GM21526 (cell line): ENCODE measurements around the gene SCAF11.

Source experiments
- ATAC-seq: cut with Tn5 transposase; IDR thresholded peaks from one replicate; pipeline ENCODE4 v1.9.1; 2021; ENCODE audit warnings: moderate library complexity; ENCODE audit not compliant: unreplicated experiment, low FRiP score

The SCAF11 gene

DNA sequence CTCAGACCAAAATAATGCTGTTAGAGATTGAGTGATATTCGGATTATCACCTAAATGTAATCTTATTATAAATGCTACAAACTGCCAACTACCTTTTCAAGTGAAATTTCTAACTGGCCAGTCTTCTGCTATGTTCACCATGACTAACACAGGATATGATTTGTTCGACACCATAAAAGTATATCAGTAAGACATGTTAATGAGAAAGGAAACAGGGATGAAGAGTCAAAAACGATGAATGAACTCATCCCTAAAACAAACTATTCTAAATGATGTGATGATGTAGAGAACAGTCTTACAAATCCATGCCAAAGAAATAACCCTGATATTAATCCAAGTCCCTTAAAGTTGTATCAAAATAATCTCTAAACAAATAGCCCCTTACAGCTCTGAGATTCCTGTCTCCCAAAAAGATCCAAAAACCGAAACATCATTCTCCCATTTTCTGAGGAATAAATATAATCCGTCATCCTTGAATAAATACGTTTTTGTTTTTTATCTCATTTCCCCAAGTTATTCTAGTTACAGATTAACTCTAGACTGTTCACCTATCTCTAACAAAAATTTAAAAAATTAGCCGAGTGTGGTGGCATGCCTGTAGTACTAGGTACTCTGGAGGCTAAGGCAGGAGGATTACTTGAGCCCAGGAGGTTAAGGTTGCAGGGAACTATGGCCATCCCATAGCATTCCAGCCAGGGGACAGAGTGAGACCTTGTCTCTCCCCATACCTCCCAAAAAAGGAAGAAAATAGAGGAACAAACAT is 9.1 kb downstream of the SCAF11 start:
- ATAC-seq = no peak

DNA sequence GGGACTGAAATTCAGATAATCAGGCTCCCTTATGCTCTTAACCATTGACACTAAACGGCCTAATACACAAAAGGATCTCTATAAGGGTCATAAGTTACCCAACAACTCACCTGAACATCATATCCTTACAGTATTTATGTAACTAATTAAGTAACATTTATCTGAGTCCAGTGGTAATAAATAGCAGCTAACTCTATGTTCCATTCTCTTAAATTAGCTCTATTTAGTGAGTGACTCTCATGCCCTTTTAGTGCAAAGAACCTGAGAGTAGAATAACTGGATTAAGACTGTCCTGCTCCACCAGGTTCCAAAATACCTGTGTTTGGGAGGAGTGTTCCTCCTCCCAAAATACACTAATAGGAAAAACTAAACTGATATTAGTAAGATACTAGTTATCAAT is 9.8 kb downstream of the SCAF11 start:
- no peak for ATAC-seq

DNA sequence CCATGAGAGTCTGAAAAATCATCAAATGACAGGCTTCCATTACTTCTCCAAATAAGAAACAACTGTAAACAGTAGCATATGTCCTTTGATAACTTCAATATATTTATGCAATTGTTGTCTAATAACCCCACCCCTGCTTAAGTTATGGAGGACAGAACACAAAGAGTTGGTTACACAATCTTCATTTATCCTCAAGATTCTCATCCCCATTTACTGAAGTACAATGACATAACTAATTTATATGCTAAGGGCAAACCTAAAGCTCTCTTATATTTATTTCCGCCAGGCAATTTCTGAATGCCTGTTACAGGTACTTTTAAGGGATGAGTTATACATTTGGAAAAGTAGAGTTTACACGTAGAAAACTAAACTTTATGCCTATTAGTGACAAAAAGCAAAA is 12.3 kb downstream of the SCAF11 start:
- no peak for ATAC-seq

DNA sequence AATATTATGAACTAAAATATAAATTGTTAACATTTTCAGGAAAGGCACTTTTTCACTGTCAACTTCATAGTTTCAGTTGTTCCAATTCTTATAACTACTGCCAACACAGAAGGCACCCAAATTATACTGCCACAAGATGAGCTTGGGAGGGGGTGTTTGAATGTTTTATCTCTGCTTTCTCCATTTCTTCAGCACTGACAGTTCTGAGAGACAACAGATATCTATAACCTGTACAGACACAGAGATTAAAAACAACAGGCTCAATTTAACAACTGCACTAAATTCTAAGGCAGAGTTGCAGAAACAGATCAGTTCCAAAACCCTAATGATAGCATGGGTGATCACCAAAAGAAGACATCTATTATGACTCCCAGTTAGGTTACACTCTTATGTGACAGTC is 12.8 kb downstream of the SCAF11 start:
- ATAC-seq = no peak

DNA sequence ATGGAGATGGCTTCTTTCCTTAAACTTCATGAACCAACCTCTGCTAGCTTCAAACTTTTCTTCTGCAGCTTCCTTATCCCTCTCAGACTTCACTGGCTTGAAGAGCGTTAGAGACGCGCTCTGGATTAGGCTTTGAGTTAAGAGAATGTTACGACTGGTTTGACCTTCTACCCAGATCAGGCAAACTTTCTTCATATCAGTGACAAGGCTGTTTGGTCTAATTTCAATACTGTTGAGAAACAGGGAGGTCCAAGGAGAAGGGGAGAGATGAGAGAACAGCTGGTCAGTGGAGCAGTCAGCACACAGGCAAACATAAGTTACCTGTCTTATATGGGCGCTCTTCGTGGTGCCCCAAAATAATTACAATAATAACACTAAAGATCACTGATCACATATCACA is 14.9 kb downstream of the SCAF11 start:
- ATAC-seq = no peak

DNA sequence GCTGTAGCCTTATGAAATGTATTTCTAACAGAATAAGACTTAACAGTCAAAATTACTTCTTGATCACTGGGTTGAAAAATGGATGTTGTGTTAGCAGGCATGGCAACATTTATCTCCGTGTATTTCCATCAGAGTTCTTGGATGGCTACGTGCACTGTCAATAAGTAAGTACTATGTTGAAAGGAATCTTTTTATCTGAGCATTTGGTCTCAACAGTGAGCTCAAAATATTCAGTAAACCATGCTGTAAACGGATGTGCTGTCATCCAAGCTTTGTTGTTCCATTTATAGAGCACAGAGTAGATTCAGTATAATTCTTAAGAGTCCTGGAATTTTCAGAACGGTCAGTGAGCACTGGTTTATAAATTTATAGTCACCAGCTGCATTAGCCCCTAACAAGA is 15.5 kb downstream of the SCAF11 start:
- ATAC-seq = no peak

DNA sequence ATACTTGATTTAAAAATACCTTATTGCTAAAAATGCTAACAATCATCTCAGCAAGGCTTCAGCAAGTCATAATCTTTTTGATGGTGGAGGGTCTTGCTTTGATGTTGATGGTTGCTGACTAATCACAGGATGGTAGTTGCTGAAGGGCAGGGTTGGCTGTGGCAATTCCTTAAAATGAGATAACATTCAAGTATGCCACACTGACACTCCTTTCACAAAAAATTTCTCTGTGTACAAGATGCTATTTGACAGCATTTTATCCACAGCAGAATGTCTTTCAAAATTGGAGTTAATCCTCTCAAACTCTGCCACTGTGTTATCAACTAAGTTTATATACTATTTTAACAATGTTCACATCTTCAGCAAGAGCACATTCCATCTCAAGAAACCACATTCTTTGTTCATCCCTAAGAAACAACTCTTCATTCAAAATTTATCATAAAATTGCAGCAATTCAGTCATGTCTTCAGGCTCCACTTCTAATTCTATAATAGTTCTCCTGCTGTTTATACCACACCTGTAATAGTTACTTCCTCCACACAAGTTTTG is 16.1 kb downstream of the SCAF11 start:
- no peak for ATAC-seq

DNA sequence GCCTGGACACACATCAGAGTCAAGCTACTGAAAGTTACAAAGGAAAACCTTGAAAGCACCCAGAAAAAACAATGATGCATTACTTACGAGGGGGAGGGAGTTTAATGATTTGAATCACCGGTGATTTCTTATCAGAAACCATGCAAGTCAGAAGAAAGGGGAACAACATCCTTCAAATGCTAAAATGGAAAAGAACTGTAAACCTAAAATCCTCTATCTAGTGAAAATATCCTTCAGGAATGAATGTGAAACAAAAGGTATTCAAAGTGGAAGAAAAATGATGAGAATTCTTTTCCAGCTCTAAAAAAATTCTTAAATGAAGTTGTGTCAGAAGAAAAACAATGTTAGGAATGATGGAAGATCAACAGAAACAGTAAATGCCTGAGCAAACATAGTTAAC is 16.8 kb downstream of the SCAF11 start:
- ATAC-seq = no peak

DNA sequence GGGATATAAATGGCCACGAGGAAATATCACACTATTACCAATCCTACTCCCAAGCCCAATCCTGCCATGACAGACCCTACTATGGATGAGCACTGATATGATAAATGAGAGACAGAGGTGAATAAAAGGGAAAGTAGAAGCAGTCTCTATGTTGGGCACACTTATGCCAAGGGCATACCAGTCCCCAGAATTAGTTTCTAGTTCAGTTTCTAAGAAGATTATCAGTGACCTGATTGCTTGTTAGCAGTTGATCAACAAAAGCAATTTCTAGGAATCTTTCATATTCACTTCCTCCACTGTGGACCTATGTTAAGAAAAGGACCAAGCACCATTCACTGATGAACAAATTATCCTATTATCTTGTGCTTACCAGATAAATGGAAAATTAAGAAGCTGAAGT is 20.0 kb downstream of the SCAF11 start:
- ATAC-seq = no peak

DNA sequence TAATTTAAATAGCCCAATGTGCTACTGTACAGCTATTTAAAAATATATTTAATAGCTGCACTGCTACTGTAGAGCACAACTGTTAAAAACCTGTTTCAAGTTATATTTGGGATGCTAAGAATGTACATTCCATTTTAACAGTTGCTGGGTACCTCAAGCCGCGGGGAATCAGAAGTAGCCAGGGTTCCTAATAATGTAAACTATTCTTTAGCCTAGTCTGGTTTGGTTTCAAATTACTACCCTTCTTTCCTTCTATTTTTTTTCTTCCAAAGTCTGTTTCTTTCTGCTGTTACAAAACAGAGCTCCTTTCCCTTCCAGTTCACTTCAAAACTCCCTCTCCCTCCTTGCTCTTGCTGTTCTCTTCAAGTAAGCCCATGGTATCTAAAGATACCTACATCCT is 21.3 kb downstream of the SCAF11 start:
- no peak for ATAC-seq

DNA sequence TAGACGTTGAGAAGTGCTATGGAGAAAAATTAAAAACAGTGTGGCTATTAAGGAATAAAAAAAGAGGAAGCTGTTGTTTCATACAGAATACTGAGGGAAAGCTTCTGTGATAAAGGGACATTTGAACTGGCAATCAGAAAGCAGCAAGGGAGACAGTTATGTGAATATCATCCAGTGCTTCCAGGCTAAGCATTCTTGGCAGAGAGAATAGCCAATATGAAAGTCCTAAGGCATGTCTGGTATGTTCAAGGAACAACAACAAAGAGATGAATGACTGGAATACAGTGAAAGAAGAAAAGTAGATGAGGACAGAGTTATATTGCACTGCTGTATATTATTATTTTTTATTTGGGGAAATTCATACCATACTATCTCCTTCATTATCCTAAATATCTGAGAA is 23.9 kb downstream of the SCAF11 start:
- no peak for ATAC-seq

DNA sequence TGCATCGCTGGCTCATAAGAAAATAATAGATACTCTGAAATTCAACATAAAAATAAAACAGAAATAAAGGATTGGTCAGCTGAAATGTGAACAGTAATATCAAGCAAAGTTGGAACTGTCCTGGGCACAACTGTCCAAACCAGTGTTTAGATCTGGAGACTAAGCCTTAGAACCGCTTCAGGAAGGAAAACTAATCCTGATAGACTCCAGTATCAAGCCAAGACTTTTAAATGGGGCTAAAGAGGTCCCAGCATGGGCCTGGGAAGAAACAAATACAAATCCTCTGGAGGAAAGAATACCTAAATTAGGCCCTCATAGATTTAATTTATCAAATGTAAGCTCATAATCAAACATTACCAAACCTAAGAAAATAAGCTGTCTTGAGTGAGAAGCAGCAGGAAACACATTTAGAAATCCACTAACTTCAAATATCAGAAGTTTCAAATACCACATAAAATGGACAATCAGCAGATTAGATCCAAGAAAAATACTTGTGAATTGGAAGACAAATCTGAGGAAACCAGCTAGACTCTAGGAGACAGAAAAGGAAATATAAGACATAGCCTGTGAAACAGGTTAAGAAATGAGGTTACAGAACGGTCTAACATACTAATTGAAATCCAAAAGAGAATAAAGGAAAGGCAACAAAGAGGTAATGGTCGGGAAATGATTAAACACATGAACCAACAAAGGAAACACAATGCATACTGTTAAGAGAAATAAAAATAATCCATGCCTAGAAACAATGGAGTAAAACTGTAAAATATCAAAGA is 27.6 kb downstream of the SCAF11 start:
- no peak for ATAC-seq

DNA sequence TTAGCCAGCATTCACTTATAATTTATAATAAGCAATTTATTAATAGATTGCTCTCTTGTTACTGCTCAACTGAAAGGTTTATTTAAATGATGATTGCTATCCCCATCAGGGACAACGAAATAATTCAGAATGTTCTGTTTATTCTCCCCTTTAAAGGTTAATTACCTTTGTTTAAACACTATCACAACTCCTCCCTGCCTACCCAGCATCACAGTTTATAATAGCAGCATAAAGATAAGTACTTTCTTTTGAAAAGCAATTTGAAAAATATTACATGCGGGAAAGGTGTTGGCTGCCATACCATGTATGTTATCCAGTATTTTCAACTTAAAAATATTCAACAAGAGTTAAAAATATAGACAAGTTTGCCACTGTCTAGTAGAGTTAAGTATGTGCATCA is 30.6 kb downstream of the SCAF11 start:
- no peak for ATAC-seq

DNA sequence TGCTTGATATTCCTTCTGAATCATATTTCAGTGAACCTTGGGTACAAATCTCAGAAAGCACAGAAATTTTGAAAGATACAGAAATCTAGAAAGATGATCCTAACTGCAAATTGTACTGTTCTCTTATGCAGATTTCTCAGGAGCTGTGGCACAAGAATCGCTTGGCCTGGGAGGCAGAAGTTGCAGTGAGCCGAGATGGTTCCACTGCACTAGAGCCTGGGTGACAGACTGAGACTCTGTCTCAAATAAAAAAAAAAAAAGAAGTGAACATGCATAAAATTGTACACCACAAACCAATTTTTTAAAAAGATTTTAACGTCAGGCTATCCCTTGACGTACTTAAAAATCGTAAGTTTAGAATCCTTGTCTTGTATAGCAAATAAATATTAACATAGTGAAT is 31.3 kb downstream of the SCAF11 start:
- no peak for ATAC-seq

DNA sequence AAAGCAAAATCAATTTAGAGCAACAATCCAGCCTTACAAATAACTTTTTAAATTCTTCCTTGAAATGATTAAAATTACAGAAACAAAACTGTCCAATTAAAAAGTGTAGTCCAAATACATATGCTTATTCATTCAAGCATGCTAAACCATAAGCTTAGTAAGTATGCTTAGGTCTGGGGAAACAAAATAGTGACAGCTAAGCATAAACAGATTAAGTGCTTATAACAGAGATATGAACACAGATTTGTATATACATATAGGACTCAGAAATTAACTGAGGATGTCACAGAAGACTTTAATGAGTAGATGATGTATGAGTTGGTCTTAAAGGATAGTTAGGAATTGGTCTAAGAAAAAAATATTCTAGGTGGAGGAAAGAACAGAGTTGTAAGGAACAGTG is 41.8 kb downstream of the SCAF11 start:
- no peak for ATAC-seq

DNA sequence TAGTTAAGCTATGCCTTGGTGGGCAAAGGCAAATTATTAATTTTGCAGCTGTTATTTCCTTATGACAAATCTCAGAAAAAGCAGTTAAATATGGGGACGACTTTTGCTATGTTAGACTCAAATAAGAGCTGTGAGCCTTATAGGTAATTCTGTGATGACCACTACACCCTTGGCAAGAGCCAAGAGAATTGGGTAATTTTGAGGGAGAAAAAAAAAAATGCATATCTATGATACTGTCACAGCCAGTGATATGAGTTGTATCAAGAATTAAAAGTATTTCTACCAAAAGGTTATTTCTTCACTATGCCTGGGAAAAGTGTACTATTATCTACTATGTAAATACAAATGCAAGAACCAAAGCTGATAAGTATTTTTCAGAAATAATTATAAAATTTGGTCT is 43.9 kb downstream of the SCAF11 start:
- no peak for ATAC-seq

DNA sequence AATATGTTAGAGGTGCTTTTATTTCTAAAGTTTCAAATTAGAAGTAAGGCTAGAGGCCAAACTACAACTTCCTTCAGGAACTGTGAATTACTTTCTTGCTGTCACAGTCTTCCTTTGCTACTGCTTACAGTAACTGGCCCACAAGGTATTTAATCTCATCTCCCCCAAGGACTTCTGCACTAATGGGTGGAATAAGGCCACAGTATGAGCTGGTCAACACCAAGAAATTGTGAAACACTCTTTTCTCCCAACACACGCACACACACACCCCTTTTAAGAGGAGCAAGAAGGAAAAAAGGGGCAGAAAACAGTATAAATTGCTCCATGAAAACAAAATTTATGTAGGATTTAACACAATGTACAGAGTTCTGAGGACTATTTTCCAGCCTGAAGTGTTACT is 45.6 kb downstream of the SCAF11 start:
- no peak for ATAC-seq

DNA sequence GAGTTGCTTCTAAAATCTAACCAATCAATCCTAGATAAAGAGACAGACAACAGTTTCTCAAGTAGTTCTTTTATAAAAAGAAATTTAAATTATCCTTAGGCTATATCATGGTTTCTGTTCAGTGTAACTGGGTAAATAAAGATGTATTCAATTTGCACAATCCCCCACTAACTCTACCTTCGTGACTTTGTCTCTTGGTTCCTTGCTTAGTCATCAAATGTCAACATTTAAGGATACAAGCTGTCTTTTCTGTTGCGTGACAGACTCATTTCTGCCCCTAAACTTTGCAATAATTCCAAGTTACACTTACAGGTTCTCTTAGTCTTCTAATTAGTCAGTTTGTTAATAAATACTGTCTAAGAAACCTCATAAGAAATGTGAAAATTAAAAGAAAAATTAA is 50.6 kb downstream of the SCAF11 start:
- ATAC-seq = no peak

DNA sequence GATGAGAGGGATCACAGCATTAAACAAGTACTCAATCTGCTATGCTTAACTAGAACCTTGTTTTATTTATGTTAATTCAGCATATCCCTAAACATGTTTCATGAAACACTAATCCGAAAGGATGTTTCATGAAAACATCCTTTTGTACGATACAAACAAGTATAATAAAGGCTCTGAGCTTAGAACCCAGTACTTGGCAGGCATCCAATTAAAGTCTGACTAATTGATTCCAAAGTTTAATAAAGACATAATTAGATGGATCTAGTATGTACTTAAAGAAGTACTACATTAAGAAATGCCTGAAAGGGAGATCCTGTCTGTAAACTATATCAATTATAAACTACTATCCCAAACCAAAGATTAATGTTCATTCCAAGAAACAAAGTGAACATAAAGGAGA is 51.8 kb downstream of the SCAF11 start:
- no peak for ATAC-seq

DNA sequence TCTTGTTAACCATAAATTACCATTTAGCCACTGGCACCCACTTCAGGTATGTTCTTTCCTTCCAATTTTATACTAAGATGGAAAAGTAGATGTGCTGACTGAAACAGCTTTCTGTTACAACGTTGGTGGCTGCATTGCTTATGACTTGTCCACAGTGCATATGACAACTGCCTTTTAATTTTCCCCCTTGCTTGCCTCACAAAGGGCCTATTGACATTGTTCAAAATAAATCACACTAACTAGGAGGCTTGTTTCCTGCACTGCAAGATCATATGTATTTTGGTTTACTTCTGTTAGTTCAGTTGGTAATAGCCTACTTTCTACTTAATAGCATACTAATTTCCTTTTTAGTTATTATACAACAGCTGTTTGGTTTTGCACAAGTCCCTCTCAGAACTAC is 55.4 kb downstream of the SCAF11 start:
- ATAC-seq = no peak

DNA sequence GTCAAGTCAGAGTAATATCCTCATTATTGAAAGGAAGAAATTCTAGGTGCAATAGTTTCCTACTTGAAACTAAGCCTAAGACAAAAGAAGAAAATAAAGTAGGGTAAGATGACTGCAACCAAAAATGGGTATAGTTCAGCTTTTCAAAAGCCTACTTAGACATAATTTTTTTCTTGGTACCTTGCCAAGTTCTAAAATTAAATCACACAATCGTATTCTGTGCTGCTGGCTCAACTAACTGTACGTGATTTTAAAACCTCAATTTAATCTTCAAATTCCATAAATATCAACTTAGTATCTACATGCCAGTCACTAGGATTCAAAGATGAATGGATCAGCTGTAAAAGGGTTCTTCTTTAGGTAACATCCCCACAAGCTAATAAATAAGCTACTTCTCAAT is 56.9 kb downstream of the SCAF11 start:
- ATAC-seq = no peak

DNA sequence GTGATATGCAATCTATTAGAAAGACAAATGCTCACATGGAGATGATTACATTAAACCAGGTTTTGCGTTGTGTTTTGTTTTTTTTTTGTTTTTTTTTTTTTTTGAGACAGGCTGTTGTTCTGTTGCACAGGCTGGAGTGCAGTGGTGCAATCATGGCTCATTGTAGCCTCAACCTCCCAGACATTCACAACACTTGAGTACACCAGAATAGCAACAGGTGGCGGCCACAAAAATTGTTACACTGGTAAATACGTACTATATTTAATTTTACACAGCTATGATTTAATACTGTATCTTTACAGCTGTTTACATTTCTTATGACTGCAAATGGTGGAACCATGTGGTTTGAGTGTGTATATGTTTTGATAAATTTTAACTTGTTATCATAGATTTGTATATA is 60.0 kb downstream of the SCAF11 start:
- no peak for ATAC-seq
